Measurements from ENCODE around the gene ACBD6.

The ACBD6 gene

GRCh38 chr1:180268556-180269075 is 233.8 kb downstream of the ACBD6 start:
- no peak for TF ChIP-seq CTCF (IDR thresholded peaks at IDR 0.05; ENCODE audit: low read depth, low read length, missing control alignments)
- in situ Hi-C loops (cut with HindIII; ENCODE audit: low pct_ligation_motif_present, low sequenced_read_pairs) = no loop called here
- DNase-seq = no peak

GRCh38 chr1:180267761-180268555 is 234.4 kb downstream of the ACBD6 start:
- TF ChIP-seq CTCF (IDR thresholded peaks at IDR 0.05; ENCODE audit: low read depth, low read length, missing control alignments) = no peak
- in situ Hi-C loops (cut with HindIII; ENCODE audit: low pct_ligation_motif_present, low sequenced_read_pairs) = no loop called here
- Histone ChIP-seq H3K36me3 (replicated peaks) (no peaks in the 10 kb centered on the region), H3K27me3 (replicated peaks) (no peaks in the 10 kb centered on the region), H3K27ac (no peak overlapping the region), H3K4me3 (ENCODE audit: low read depth, low read length) (no peak overlapping the region)
- DNase-seq = no peak

More at GRCh38 chr1:180268556-180269075, 233.8 kb downstream of the ACBD6 start:
- no peaks in the 10 kb centered on the region for H3K36me3 ChIP-seq (replicated peaks)
- H3K27ac ChIP-seq = no peak overlapping the region
- H3K27me3 ChIP-seq (replicated peaks) = no peaks in the 10 kb centered on the region
- no peak overlapping the region for H3K4me3 ChIP-seq (ENCODE audit: low read depth, low read length)

- no peak for DNase-seq
- no peaks in the 10 kb centered on the region for H3K36me3 ChIP-seq (replicated peaks)
- no peaks in the 10 kb centered on the region for H3K27me3 ChIP-seq (replicated peaks)
- H3K27ac ChIP-seq = no peak overlapping the region
- no peak overlapping the region for H3K4me3 ChIP-seq (ENCODE audit: low read depth, low read length)
- TF ChIP-seq CTCF (IDR thresholded peaks at IDR 0.05; ENCODE audit: low read depth, low read length, missing control alignments) = no peak
- in situ Hi-C loops (cut with HindIII; ENCODE audit: low pct_ligation_motif_present, low sequenced_read_pairs) = no loop called here
Observed at GRCh38 chr1:180267211-180267561, 235.2 kb downstream of the ACBD6 start.

- Histone ChIP-seq H3K36me3 (replicated peaks) (no peaks in the 10 kb centered on the region), H3K4me3 (ENCODE audit: low read depth, low read length) (no peak overlapping the region), H3K27ac (no peak overlapping the region), H3K27me3 (replicated peaks) (no peaks in the 10 kb centered on the region)
- TF ChIP-seq CTCF (IDR thresholded peaks at IDR 0.05; ENCODE audit: low read depth, low read length, missing control alignments) = no peak
- in situ Hi-C loops (cut with HindIII; ENCODE audit: low pct_ligation_motif_present, low sequenced_read_pairs) = no loop called here
- no peak for DNase-seq
Observed at GRCh38 chr1:180266275-180267210, 235.8 kb downstream of the ACBD6 start.

GRCh38 chr1:180265871-180266270 is 236.5 kb downstream of the ACBD6 start:
- DNase-seq = no peak
- H3K4me3 ChIP-seq (ENCODE audit: low read depth, low read length) = no peak overlapping the region
- H3K36me3 ChIP-seq (replicated peaks) = no peaks in the 10 kb centered on the region
- TF ChIP-seq CTCF (IDR thresholded peaks at IDR 0.05; ENCODE audit: low read depth, low read length, missing control alignments) = no peak
- peaks cover 2% of the 10 kb centered on the region for H3K27me3 ChIP-seq (replicated peaks)
- no peak overlapping the region for H3K27ac ChIP-seq
- in situ Hi-C loops (cut with HindIII; ENCODE audit: low pct_ligation_motif_present, low sequenced_read_pairs) = no loop called here

Measured in brain microvascular endothelial cell (primary cell).